Stimulated activated CD4-positive, alpha-beta T cell treated with anti-CD3 and anti-CD28 coated beads, Interleukin-15, amount 100 ng/mL, for 24 hours (primary cell): ENCODE results near the gene CRLF3.
"Not testable (repeated sequence)": the region's sequence is repeated elsewhere in the genome, so short reads cannot be mapped to it uniquely, and the experiment has no call there.

ENCODE experiments used
- DNase-seq: peaks from one replicate; pipeline ENCODE4 v3.0.0-alpha.2; 2020

Gene CRLF3

DNA sequence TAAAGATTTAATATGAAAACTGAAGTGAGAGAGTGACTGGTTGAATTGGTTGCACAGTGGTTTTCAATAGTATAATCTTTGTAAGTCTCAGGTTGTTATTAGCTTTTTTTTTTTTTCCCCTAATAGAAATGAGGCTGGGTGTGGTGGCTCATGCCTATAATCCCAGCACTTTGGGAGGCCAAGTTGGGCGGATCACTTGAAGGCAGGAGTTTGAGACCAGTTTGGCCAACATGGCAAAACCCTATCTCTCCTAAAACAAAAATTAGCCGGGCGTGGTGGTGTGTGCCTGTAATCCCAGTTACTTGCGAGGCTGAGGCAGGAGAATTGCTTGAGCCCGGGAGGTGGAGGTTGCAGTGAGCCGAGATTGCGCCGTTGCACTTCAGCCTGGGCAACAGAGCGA, 89.3 kb downstream of the CRLF3 start:
- DNase-seq, result not testable (repeated sequence)

- not testable (repeated sequence) for DNase-seq
These were observed 90.3 kb downstream of the CRLF3 start for GRCh38 chr17:30734153-30734552.
